ENCODE results near the gene ANKMY2.

ANKMY2 gene

DNA sequence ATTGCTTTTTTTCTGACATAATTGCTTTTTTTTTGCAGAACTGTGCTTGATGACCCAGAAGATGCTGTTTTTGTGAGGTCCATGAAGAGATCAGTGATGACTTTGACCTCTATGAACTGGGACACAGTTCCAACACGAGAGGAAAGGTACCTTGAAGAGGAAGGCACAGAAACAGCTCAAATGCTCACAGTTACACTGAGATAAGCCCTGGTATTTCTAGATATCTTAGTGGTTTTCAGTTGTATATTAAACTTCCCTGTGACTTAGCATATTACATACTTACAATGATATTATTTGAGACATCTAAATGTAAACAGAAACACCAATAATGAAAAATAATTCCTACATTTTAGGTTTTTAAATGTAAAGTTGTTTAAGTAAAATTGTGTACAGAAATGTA is 64.3 kb downstream of the ANKMY2 start:
- DNase-seq (ENCODE audit: low read depth, low spot score): no peak

DNA sequence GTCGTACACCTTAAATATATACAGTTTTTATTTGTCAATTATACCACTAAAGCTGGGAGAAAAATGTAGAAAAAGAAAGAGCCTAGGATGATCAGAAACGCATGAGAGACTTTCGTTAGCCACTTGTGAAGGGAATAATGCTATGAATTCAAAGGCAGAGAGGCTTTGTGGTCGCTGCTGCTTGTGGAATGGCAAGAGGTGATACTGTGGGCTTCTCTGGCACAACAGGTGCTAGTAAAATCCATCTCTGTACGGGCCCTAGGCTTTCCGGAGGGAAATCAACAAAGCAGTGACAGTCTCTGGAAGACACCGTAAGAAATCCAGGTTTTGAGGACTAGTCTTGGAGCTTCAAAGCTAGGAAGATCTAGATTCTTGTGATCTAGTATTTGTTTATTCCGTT is 66.3 kb downstream of the ANKMY2 start:
- DNase-seq (ENCODE audit: low read depth, low spot score): no peak

DNA sequence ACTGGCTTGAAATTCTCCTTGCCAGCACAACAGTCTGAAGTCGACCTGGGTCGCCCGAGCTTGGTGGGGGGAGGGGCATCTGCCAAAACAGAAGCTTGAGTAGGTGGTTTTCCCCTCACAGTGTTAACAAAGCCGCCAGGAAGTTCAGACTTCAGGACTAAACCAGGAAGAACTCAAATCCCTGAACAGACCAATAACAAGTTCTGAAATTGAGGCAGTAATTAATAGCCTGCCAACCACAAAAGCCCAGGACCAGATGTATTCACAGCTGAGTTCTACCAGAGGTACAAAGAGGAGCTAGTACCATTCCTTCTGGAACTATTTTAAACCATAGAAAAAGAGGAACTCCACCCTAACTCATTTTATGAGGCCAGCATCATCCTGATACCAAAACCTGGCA is 73.6 kb downstream of the ANKMY2 start:
- no peak for DNase-seq (ENCODE audit: low read depth, low spot score)

DNA sequence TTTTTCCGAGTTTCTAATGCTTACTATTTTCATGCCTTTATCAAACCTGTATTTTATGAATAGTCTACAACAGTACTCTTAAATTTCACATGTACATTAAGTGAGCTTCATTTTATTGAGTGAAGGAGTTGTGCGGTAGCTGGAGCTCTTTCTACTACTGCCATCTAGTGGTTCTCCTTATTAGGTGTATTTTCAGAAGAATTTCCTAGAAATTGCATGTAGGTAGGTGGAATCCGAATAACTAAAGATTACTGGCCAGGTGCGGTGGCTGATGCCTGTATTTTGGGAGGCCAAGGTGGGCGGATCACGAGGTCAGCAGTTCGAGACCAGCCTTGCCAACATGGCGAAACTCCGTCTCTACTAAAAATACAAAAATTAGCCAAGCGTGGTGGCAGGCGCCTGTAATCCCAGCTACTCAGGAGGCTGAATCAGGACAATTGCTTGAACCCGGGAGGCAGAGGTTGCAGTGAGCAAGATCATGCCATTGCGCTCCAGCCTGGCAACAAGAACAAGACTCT is 80.6 kb downstream of the ANKMY2 start:
- peak; percentile 38 for DNase-seq (ENCODE audit: low read depth, low spot score)

DNA sequence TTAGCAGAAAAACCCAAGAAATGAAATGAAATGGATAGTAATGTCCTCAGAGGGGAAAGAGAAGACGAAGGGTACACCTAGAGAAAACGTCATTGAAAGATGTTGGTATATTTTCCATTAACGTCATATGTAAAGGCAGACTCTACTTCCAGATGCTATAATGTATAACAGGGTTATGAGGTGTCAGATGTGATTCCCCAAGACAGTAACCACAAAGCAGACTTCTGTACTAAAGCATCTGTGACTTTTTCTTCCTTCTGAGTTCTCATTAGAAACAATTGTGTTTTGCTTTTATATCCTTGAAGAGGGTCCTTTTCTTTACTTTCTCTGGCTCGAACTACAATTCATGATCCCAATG is 81.6 kb downstream of the ANKMY2 start:
- DNase-seq (ENCODE audit: low read depth, low spot score): no peak

DNA sequence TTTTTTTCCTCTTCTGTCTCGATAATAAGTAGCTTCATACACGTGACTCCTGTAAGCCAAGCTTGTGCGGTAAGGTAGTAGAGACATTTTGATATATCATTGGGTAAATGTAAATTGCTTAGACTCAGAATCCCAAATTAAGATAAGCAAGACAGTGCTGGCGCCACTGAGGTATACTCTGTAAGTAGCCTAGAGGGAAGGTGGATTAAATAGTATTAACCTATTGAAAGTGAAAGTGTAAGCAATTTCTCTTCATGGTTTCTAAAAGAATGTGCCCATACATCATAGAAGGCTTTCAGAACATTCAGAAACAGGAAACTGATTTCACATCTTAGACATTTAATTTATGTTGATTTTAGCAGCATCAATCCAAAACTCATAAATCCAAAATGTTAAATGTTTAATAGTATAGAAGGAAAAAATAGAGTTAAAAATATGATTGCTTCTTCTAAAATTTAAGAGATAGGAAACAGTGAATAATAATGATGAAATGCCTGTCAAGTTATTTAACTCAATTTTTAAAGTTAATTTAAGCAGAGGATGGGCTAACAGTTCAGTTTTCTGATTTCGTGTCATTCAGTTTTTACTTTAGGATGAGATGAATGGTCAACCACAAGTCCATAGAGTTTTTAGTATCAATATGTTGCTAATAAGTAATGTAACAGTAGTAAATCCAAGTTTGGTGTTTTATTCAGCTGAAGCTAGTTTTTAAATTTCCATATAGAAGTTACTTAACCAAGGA is 82.1 kb downstream of the ANKMY2 start:
- DNase-seq (ENCODE audit: low read depth, low spot score): no peak

DNA sequence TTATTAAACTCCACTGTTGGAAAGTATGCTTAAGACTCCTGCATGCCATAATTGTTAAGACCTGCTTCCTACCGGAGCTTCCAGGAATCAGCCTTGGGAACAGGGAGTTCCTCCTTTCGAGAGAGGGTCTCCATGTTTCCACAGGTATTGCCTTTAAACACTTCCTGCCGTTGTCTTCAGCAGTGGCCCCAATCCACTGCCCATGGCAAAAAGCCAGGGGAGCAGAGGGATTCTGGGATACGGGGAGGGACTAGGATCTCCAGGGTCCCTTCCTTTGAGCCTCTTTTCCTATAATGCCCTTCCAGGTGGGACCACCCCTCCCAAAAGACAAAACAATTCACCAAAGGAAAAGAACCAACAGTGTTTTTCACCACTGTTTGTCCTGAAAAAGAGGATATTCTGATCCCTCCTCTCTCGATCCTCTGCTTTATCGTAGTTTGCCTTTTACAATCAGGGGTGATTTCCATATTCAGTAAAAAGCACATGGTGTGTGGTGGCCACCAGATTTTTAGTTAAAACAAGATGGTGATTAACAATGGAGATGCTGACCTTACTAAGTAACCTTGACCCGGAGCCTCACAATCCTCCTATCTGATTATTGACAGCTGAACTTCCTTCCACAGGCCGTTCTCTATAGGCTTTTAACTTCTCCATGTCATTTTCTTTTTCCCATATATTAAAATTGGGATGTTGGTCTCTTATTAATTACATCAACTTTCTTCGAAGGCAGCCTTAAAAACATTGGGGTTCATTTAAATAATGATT is 82.9 kb downstream of the ANKMY2 start:
- no peak for DNase-seq (ENCODE audit: low read depth, low spot score)

DNA sequence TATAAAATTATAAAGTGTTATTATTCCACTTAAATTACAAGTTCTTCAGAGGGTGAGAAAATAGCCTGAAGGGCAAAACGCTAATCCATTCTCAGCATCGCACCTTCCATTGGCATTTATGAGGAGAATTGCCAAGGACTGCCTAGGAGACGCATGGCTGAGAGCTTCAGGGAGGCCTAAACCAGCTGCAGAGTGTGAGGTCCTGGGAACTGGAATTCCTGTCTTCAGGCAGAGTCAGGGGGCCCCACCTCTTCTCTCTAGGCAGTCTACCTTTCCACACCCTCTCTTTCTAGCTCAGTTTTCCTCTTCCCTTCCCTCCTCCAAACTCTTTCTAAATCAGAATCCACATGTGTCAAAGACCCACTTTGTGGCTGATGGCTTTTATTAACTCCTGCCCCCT is 83.6 kb downstream of the ANKMY2 start:
- no peak for DNase-seq (ENCODE audit: low read depth, low spot score)

DNA sequence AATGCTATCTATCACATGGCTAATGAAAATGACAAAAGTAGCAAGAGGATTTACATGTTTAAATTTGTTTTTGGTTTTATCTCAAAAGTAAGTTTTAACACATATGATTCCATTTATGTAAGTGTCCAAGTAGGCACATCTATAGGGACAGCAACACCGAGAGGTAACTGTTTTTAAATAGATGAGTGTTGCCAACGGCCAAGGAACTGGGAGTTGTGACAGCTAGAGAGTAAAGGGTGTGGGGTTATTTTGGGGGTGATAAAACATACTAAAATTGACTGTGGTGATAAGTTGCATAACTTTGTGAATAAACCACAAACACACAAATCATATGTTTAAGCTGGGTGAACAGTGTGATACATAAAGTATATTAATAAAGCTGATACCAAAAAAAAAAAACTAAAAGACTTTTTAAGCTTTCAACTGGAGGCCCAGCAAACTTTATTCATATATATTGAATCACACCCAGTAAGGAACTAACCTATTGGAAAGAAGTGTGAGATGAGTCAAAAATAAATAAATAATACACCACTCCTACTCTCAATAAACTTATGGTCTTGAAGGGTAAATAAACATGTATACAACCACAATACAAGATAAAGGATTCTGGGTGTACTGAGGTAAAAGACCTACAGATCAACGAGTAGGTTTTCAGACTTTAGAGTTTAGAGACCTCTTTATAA is 85.9 kb downstream of the ANKMY2 start:
- no peak for DNase-seq (ENCODE audit: low read depth, low spot score)

DNA sequence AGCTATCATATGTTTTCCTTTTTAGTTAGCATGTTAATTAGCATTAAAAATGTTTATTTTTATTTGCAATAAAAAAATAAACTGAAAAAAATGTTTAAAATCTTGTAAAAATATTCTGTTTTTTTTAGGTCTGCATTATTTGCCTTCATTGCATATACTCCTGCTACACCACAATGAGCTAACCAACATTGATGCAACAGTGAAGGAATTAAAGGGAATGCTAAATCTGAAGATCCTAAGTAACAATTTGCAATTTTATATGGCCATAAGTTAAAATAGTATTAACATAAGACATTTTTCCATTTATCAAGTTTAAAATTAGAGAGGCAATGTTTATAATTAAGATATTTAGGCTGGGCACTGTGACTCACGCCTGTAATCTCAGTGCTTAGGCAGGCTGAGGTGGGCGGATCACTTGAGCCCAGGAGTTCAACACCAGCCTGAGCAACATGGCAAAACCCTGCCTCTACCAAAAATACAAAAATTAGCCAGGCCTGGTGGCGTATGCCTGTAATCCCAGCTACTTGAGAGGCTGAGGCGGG is 86.7 kb downstream of the ANKMY2 start:
- DNase-seq (ENCODE audit: low read depth, low spot score): no peak

DNA sequence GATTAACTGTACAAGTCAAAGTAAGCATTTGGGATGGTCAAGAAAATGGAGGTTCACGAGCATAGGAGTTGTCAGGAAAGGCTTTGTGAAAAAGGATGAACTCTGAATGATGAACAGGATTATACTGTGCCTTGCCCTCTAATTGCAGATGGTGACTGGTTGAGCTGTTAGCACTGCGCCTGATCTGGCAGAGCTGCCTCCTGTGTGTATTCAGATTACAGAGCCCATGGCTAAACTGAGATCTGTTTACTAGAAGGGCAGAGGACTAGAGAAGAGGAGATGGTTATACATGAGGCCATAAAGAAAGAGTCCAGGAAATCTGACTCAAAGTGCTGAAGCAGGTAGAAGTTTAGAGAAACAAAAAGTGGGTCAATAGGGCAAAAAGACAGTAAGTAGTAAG is 89.2 kb downstream of the ANKMY2 start:
- no peak for DNase-seq (ENCODE audit: low read depth, low spot score)

DNA sequence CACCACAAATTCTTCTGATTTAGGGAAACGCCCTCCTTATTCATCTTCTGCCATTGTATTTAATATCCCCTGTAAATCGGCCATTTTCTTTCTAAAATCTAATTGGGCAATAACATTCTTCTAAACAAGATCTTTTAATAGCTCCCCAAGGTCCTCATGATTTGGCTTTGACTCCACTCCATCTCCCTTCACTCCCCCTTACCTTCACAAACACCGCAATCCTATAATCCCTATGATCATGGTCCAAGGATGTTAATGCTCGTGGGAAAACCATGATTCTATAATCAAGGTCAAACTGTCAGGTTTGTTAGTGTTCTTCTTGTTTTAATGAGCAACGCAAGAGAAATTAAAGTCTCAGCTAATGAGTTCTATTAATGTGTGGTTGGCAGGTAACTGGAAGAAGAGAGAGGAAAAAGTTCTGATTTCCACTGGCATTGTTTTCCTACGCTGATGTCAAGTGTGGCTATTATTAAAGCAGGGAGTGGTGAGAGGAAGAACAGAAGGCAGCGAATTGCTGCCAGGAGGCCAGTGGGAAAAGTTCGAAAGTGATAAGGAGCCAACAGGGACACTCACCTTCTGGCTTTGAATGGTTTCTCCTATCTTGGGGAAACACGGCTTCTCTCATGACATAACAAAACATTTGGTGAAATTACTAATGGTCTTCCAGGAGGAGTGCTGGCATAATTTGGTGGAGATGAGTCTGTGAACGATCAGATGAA is 90.9 kb downstream of the ANKMY2 start:
- DNase-seq (ENCODE audit: low read depth, low spot score): no peak

DNA sequence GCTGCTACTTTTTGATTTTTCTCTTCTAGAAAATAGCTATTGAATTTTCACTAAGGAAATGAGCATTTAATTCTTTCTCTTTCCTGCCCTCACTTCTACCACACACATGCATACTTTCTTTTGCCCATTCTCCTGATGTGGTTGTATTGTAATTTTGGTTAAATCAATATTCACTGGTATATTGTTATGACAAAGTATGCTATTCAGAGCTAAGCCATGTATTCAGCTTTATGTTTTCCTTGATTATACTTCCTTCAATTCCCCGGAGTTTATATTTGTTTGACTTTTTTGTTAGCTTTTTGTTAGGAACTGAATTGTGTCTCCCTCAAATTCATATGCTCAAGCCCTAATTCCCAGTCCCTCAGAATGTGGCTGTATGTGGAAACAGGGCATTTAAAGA is 94.9 kb downstream of the ANKMY2 start:
- DNase-seq (ENCODE audit: low read depth, low spot score): no peak

All from iPS DF 19.7 (cell line).